NCI-H226 (cell line): ENCODE data around the gene ZNF792.
A peak's percentile ranks its signal among the peaks of the same experiment; 100 is the strongest.
"Not testable (repeated sequence)": the region's sequence is repeated elsewhere in the genome, so short reads cannot be mapped to it uniquely, and the experiment has no call there.

ENCODE experiments used
- DNase-seq: peaks from one replicate; pipeline ENCODE4 v3.0.0-alpha.2; 2015

ZNF792 gene

GRCh38 chr19:34970185-34970780 lies 6.3 kb upstream of the ZNF792 start:
- DNase-seq, result not testable (repeated sequence)

- no peak for DNase-seq
Measured at GRCh38 chr19:34969721-34970120, 5.7 kb upstream of the ZNF792 start.

- DNase-seq, result no peak
Measured at GRCh38 chr19:34967551-34967950, 3.5 kb upstream of the ZNF792 start.

GRCh38 chr19:34965505-34965904 lies 1.5 kb upstream of the ZNF792 start:
- DNase-seq, result not testable (repeated sequence)

GRCh38 chr19:34964598-34964997 lies 569 bp upstream of the ZNF792 start:
- no peak for DNase-seq

- DNase-seq, result no peak
Measured at GRCh38 chr19:34962687-34963572, 1.1 kb downstream of the ZNF792 start.

GRCh38 chr19:34961775-34962686 lies 2.0 kb downstream of the ZNF792 start:
- DNase-seq, result no peak

GRCh38 chr19:34960940-34961679 lies 2.9 kb downstream of the ZNF792 start:
- DNase-seq, result no peak

GRCh38 chr19:34960103-34960805 lies 3.8 kb downstream of the ZNF792 start:
- peak; percentile 33 for DNase-seq

- no peak for DNase-seq
Measured at GRCh38 chr19:34959021-34959420, 5.0 kb downstream of the ZNF792 start.

- DNase-seq, result no peak
Measured at GRCh38 chr19:34957830-34958751, 5.9 kb downstream of the ZNF792 start.

- no peak for DNase-seq
Measured at GRCh38 chr19:34953092-34953491, 10.9 kb downstream of the ZNF792 start.

- DNase-seq, result no peak
Measured at GRCh38 chr19:34943861-34944573, 20.0 kb downstream of the ZNF792 start.

GRCh38 chr19:34938886-34939285 lies 25.1 kb downstream of the ZNF792 start:
- DNase-seq, result no peak

GRCh38 chr19:34936184-34936583 lies 27.8 kb downstream of the ZNF792 start:
- DNase-seq, result no peak

- no peak for DNase-seq
Measured at GRCh38 chr19:34932494-34932893, 31.5 kb downstream of the ZNF792 start.

- DNase-seq, result peak; percentile 8
Measured at GRCh38 chr19:34926685-34927375, 37.2 kb downstream of the ZNF792 start, which contains the start of gene ZNF30. Gene ZNF30 (plus strand): TSS chr19:34926903. CDS start chr19:34929948, 3,045 bp downstream.

- no peak for DNase-seq
Measured at GRCh38 chr19:34926361-34926684, 37.7 kb downstream of the ZNF792 start.

- no peak for DNase-seq
Measured at GRCh38 chr19:34925278-34925855, 38.7 kb downstream of the ZNF792 start.
